GM19452 (cell line): Measurements from ENCODE around the gene DCUN1D1.
A peak's percentile ranks its signal among the peaks of the same experiment; 100 is the strongest.
"Not testable (repeated sequence)": the region's sequence is repeated elsewhere in the genome, so short reads cannot be mapped to it uniquely, and the experiment has no call there.

Experiments
- ATAC-seq: cut with Tn5 transposase; IDR thresholded peaks from one replicate; pipeline ENCODE4 v1.9.1; 2021; ENCODE audit not compliant: unreplicated experiment

Gene DCUN1D1

GRCh38 chr3:182980204-182981037 lies at the start of gene DCUN1D1:
Gene DCUN1D1 (minus strand): TSS chr3:182980538. CDS start chr3:182980489, 49 bp downstream.
- ATAC-seq, result peak; percentile 91

- no peak for ATAC-seq
These were observed 48.1 kb upstream of the DCUN1D1 start for GRCh38 chr3:183028416-183028815.

GRCh38 chr3:183027276-183027675 lies 46.9 kb upstream of the DCUN1D1 start:
- no peak for ATAC-seq

- ATAC-seq, result no peak
These were observed 42.7 kb upstream of the DCUN1D1 start for GRCh38 chr3:183022936-183023516.

GRCh38 chr3:183018421-183019192 lies 38.3 kb upstream of the DCUN1D1 start:
- ATAC-seq, result no peak

- no peak for ATAC-seq
These were observed 34.8 kb upstream of the DCUN1D1 start for GRCh38 chr3:183015185-183015584.

GRCh38 chr3:183013856-183014255 lies 33.5 kb upstream of the DCUN1D1 start:
- no peak for ATAC-seq

GRCh38 chr3:183013074-183013473 lies 32.7 kb upstream of the DCUN1D1 start:
- no peak for ATAC-seq

GRCh38 chr3:183008800-183009199 lies 28.5 kb upstream of the DCUN1D1 start:
- ATAC-seq, result no peak

- ATAC-seq, result no peak
These were observed 28.0 kb upstream of the DCUN1D1 start for GRCh38 chr3:183008303-183008702.

GRCh38 chr3:183006396-183007002 lies 26.2 kb upstream of the DCUN1D1 start:
- no peak for ATAC-seq

- no peak for ATAC-seq
These were observed 19.4 kb upstream of the DCUN1D1 start for GRCh38 chr3:182999767-183000166.

GRCh38 chr3:182993486-182994201 lies 13.3 kb upstream of the DCUN1D1 start:
- not testable (repeated sequence) for ATAC-seq

- ATAC-seq, result no peak
These were observed 9.2 kb upstream of the DCUN1D1 start for GRCh38 chr3:182989566-182989965.

- no peak for ATAC-seq
These were observed 5.7 kb upstream of the DCUN1D1 start for GRCh38 chr3:182986021-182986420.

GRCh38 chr3:182983876-182984275 lies 3.5 kb upstream of the DCUN1D1 start:
- ATAC-seq, result no peak

- ATAC-seq, result peak; percentile 1
These were observed 671 bp upstream of the DCUN1D1 start for GRCh38 chr3:182981038-182981380.

- ATAC-seq, result no peak
These were observed 605 bp downstream of the DCUN1D1 start for GRCh38 chr3:182979674-182980191.

- no peak for ATAC-seq
These were observed 1.1 kb downstream of the DCUN1D1 start for GRCh38 chr3:182979103-182979673.

- no peak for ATAC-seq
These were observed 2.0 kb downstream of the DCUN1D1 start for GRCh38 chr3:182978387-182978786.
